Measurements from ENCODE around the gene TPRX1. TPM values are rescaled to one million over a fixed set of nuclear protein-coding genes. Genes with fewer than 3 reads are reported as not detected.
"Not testable (repeated sequence)": the region's sequence is repeated elsewhere in the genome, so short reads cannot be mapped to it uniquely, and the experiment has no call there.

Gene TPRX1
- total RNA-seq = not detected in 2 replicates
- not detected for total RNA-seq (2013)
- not detected in 2 replicates for polyA plus RNA-seq
- polyA minus RNA-seq = not detected in 2 replicates

- H3K27me3 ChIP-seq (replicated peaks in 1 of 4; ENCODE audit: control extremely low read depth in 1 of 4, control insufficient read depth in 3 of 4, insufficient read depth in 4 of 4, low read length in 3 of 4); H3K4me3 Mint-ChIP-seq; H3K9me3 ChIP-seq (ENCODE audit: control extremely low read depth in 1 of 3, control insufficient read depth in 2 of 3, insufficient read depth in 1 of 3, low read length in 2 of 3); H3K4me3 ChIP-seq (ENCODE audit: control extremely low read depth in 1 of 5, extremely low read depth in 1 of 5, insufficient read depth in 1 of 5, low read depth in 2 of 5, low read length in 4 of 5); H2AFZ ChIP-seq (ENCODE audit: insufficient read depth, low read depth, low read length, poor library complexity, severe bottlenecking); H3K4me2 ChIP-seq (replicated peaks; ENCODE audit: low read depth, low read length, poor library complexity, severe bottlenecking); H3K27me3 Mint-ChIP-seq; H4K20me1 ChIP-seq (ENCODE audit: control insufficient read depth, insufficient read depth, low read length, poor library complexity, severe bottlenecking); intact Hi-C loops (cut with micrococcal nuclease); H3K4me1 Mint-ChIP-seq; H3K9ac ChIP-seq (ENCODE audit: low read length); H3K4me1 ChIP-seq (ENCODE audit: control insufficient read depth in 2 of 2, insufficient read depth in 2 of 2, low read length in 2 of 2); DNase-seq; H3K27ac Mint-ChIP-seq; H3K36me3 ChIP-seq (replicated peaks in 1 of 2; ENCODE audit: control extremely low read depth in 1 of 2, control insufficient read depth in 1 of 2, extremely low read depth in 1 of 2, insufficient read depth in 2 of 2, low read length in 1 of 2); H3K9me3 Mint-ChIP-seq (ENCODE audit: insufficient read depth); POLR2A ChIA-PET; ATAC-seq (ENCODE audit: low read depth); H3K79me2 ChIP-seq (ENCODE audit: control insufficient read depth, insufficient read depth, low read length); H3K27ac ChIP-seq (ENCODE audit: low read length in 2 of 2): not testable (repeated sequence)
- CTCF ChIA-PET = interaction anchor here (1.2 kb wide), 1 partner anchor 15 kb away, joined by 3 read pairs; no protein-coding TSS in a partner anchor
- WGBS (ENCODE audit: insufficient coverage) = 95% methylated on average over 2 of the region's 5 CpGs
Measured at GRCh38 chr19:47804451-47804850, at the start of gene TPRX1. TSS of gene TPRX1 (minus strand) at chr19:47804551. CDS start at chr19:47804539, 12 bp downstream.

DNA sequence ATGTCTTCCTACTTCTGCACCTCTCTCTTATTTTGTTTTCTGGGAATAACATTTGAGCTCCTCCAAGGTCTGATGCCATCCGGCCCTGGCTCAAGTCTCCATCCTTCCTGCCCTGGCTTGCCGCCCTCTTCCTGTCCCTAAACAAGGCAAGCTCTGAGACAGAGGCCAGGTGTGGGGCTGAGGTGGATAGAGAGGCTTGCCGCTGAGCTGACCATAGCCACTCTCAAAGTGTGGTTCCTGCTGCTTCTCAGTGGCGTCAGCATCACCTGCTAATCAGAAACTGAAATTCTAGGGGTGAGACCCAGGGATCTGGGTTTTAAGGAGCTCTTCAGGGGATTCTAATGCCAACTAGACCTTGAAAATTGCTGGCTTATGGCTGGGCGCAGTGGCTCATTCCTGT, 48.7 kb upstream of the TPRX1 start:
- no peak for ATAC-seq (ENCODE audit: low read depth)
- H3K27ac Mint-ChIP-seq = no peak overlapping the region
- TF ChIP-seq EZH2 (IDR thresholded peaks at IDR 0.05; ENCODE audit: borderline replicate concordance, insufficient read depth, low read depth, low read length, poor library complexity, severe bottlenecking) = no peak

More for the DNA sequence above, 48.7 kb upstream of the TPRX1 start:
- H3K79me2 ChIP-seq (ENCODE audit: control insufficient read depth, insufficient read depth, low read length) = no peaks in the 10 kb centered on the region
- H3K4me3 Mint-ChIP-seq = no peak overlapping the region
- ChIA-PET POLR2A (no interaction called here), CTCF (interaction anchor here (1.0 kb wide), 1 partner anchor 11 kb away, joined by 4 read pairs; no protein-coding TSS in a partner anchor)
- H3K9me3 ChIP-seq (ENCODE audit: control extremely low read depth in 1 of 3, control insufficient read depth in 2 of 3, insufficient read depth in 1 of 3, low read length in 2 of 3) = peaks cover 0 to 19% (median 0%) of the 10 kb centered on the region in 3 donors
- WGBS (ENCODE audit: insufficient coverage) = 68% methylated on average over 3 of the region's 5 CpGs
- no peak overlapping the region for H2AFZ ChIP-seq (ENCODE audit: insufficient read depth, low read depth, low read length, poor library complexity, severe bottlenecking)
- intact Hi-C loops (cut with micrococcal nuclease) = no loop called here
- no peaks in the 10 kb centered on the region for H3K4me1 ChIP-seq (ENCODE audit: control insufficient read depth in 2 of 2, insufficient read depth in 2 of 2, low read length in 2 of 2)
- H3K36me3 ChIP-seq (replicated peaks in 1 of 2; ENCODE audit: control extremely low read depth in 1 of 2, control insufficient read depth in 1 of 2, extremely low read depth in 1 of 2, insufficient read depth in 2 of 2, low read length in 1 of 2) = no peaks in the 10 kb centered on the region
- peaks cover 0 to 17% (median 4%) of the 10 kb centered on the region in 4 experiments for H3K27me3 ChIP-seq (replicated peaks in 1 of 4; ENCODE audit: control extremely low read depth in 1 of 4, control insufficient read depth in 3 of 4, insufficient read depth in 4 of 4, low read length in 3 of 4)
- H4K20me1 ChIP-seq (ENCODE audit: control insufficient read depth, insufficient read depth, low read length, poor library complexity, severe bottlenecking) = no peaks in the 10 kb centered on the region
- no peak overlapping the region for H3K27ac ChIP-seq (ENCODE audit: low read length in 2 of 2)
- H3K27me3 Mint-ChIP-seq = peaks cover 34% of the 10 kb centered on the region
- no peak for DNase-seq
- no peak overlapping the region for H3K4me2 ChIP-seq (replicated peaks; ENCODE audit: low read depth, low read length, poor library complexity, severe bottlenecking)
- H3K9me3 Mint-ChIP-seq (ENCODE audit: insufficient read depth) = no peaks in the 10 kb centered on the region
- H3K4me1 Mint-ChIP-seq = peaks cover 3% of the 10 kb centered on the region
- no peak overlapping the region for H3K4me3 ChIP-seq (ENCODE audit: control extremely low read depth in 1 of 5, extremely low read depth in 1 of 5, insufficient read depth in 1 of 5, low read depth in 2 of 5, low read length in 4 of 5)
- H3K9ac ChIP-seq (ENCODE audit: low read length) = no peak overlapping the region

Measured in B cell (primary cell).